Measurements from ENCODE around the gene AFF3. TPM values are rescaled to one million over a fixed set of nuclear protein-coding genes. Genes with fewer than 3 reads are reported as not detected.

AFF3 gene
- total and polyA plus RNA-seq, 2 of the 13 experiments (the other 11 are each of a cell fraction or from before 2014, with no cell fraction given) = not detected

- FAIRE-seq (no peak), DNase-seq (ENCODE audit: low spot score) (no peak), ATAC-seq (no peak)
- H3K4me2 ChIP-seq (ENCODE audit: low read depth, low read length) = no peak overlapping the region
- TF ChIP-seq ZFAT (CRISPR knock-in tag; conservative IDR thresholded peaks at IDR 0.05) (no peak), SYNCRIP (IDR thresholded peaks at IDR 0.05; ENCODE audit: insufficient read depth, low read depth, low read length) (no peak), GATAD2A (CRISPR knock-in tag; IDR thresholded peaks at IDR 0.05) (no peak), ZNF382 (CRISPR knock-in tag; IDR thresholded peaks at IDR 0.05; ENCODE audit: borderline replicate concordance) (no peak), HMGXB3 (CRISPR knock-in tag; IDR thresholded peaks at IDR 0.05; ENCODE audit: borderline replicate concordance) (no peak), PAX8 (CRISPR knock-in tag; IDR thresholded peaks at IDR 0.05; ENCODE audit: borderline replicate concordance) (no peak), TRIM22 (IDR thresholded peaks at IDR 0.05) (no peak), ZNF207 (IDR thresholded peaks at IDR 0.05; ENCODE audit: borderline replicate concordance) (no peak), TOE1 (CRISPR knock-in tag; IDR thresholded peaks at IDR 0.05) (no peak), ZNF800 (CRISPR knock-in tag; IDR thresholded peaks at IDR 0.05) (no peak), ZNF891 (CRISPR knock-in tag; IDR thresholded peaks at IDR 0.05) (no peak), FOXK1 (CRISPR knock-in tag; IDR thresholded peaks at IDR 0.05; ENCODE audit: borderline replicate concordance, low read depth) (no peak), HOXA7 (CRISPR knock-in tag; IDR thresholded peaks at IDR 0.05) (no peak), MIER2 (CRISPR knock-in tag; IDR thresholded peaks at IDR 0.05) (no peak), SAP130 (CRISPR knock-in tag; IDR thresholded peaks at IDR 0.05; ENCODE audit: low read depth) (no peak), GABPB1 (CRISPR knock-in tag; IDR thresholded peaks at IDR 0.05) (no peak), HNRNPK (IDR thresholded peaks at IDR 0.05; ENCODE audit: low read depth, low read length, poor library complexity, severe bottlenecking) (no peak), SRSF1 (optimal IDR thresholded peaks at IDR 0.05; ENCODE audit: low read depth, low read length) (no peak), ARHGAP35 (CRISPR knock-in tag; IDR thresholded peaks at IDR 0.05; ENCODE audit: borderline replicate concordance) (no peak), KAT7 (CRISPR knock-in tag; IDR thresholded peaks at IDR 0.05; ENCODE audit: borderline replicate concordance) (no peak)
- no peaks in the 10 kb centered on the region for H3K9me3 ChIP-seq (ENCODE audit: low read length)
- H3K4me1 ChIP-seq (ENCODE audit: insufficient read depth, low read length) = no peaks in the 10 kb centered on the region
- H3K36me3 ChIP-seq (replicated peaks in 1 of 2; ENCODE audit: control insufficient read depth in 1 of 2, insufficient read depth in 2 of 2, low read length in 2 of 2) = no peaks in the 10 kb centered on the region
- H2AFZ ChIP-seq (ENCODE audit: low read length) = no peak overlapping the region
- intact Hi-C loops (cut with micrococcal nuclease; ENCODE audit: unreplicated experiment) = no loop called here
- POLR2A ChIA-PET = no interaction called here
- H3K79me2 ChIP-seq (ENCODE audit: insufficient read depth, low read length) = no peaks in the 10 kb centered on the region
- 72% methylated on average over 1 of the region's 1 CpG for WGBS (ENCODE audit: low lambda C conversion rate)
- BruUV-seq (replicated peaks) = no TSS peak
- H3K9ac ChIP-seq (ENCODE audit: insufficient read depth, low read depth, low read length) = no peak overlapping the region
- peaks cover 1 to 5% of the 10 kb centered on the region in 2 experiments; a peak in 1 of 5 replicates for H3K27me3 ChIP-seq (ENCODE audit: control insufficient read depth in 1 of 2, insufficient read depth in 2 of 2, low read length in 2 of 2)
- CTCF ChIA-PET (ENCODE audit: low intra/inter-chr PET ratio, low total read pairs) = no interaction called here
- no peaks in the 10 kb centered on the region for H4K20me1 ChIP-seq (ENCODE audit: insufficient read depth, low read length)
- no peak overlapping the region for H3K4me3 ChIP-seq (replicated peaks in 1 of 3; ENCODE audit: insufficient read depth in 1 of 3, low read depth in 2 of 3, low read length in 3 of 3)
- in situ Hi-C loops (cut with HindIII; ENCODE audit: extremely low pct_ligation_motif_present, low pct_unique_long_range_greater_than_20kb) = no loop called here
- H3K27ac ChIP-seq (ENCODE audit: extremely low read length, insufficient read depth, low read length) = no peak overlapping the region
These were observed 599.1 kb downstream of the AFF3 start for GRCh38 chr2:99543247-99543646.

Data from HepG2 (cell line).